ENCODE results near the gene OR2A7. TPM values are rescaled to one million over a fixed set of nuclear protein-coding genes. Genes with fewer than 3 reads are reported as not detected.
"Not testable (repeated sequence)": the region's sequence is repeated elsewhere in the genome, so short reads cannot be mapped to it uniquely, and the experiment has no call there.

Gene OR2A7
- total and polyA plus RNA-seq, 2 donors (not counting 1 experiment from before 2014, with no cell fraction given) = 0.39 to 0.50 TPM

- Histone ChIP-seq H2AFZ (ENCODE audit: low read length) (no peak overlapping the region), H3K4me2 (ENCODE audit: extremely low read depth, insufficient read depth, low read length) (no peak overlapping the region), H4K20me1 (ENCODE audit: control insufficient read depth, extremely low read depth, insufficient read depth, low read length) (no peaks in the 10 kb centered on the region), H3K27me3 (ENCODE audit: control insufficient read depth, insufficient read depth, low read length) (no peaks in the 10 kb centered on the region), H3K4me3 (replicated peaks in 1 of 4; ENCODE audit: control extremely low read depth in 1 of 4, insufficient read depth in 1 of 4, low read depth in 3 of 4, low read length in 4 of 4) (no peak overlapping the region), H3K79me2 (ENCODE audit: control insufficient read depth, insufficient read depth, low read length) (no peaks in the 10 kb centered on the region), H3K9me3 (ENCODE audit: control insufficient read depth, insufficient read depth, low read depth, low read length) (no peaks in the 10 kb centered on the region), H3K9ac (ENCODE audit: insufficient read depth, low read length) (no peak overlapping the region), H3K4me1 (ENCODE audit: control insufficient read depth, extremely low read depth, insufficient read depth, low read length) (no peaks in the 10 kb centered on the region), H3K27ac (ENCODE audit: insufficient read depth, low read length) (no peak overlapping the region), H3K36me3 (ENCODE audit: control insufficient read depth, insufficient read depth, low read length) (no peaks in the 10 kb centered on the region)
- TF ChIP-seq CTCF (conservative IDR thresholded peaks at IDR 0.05 in 1 of 2, IDR thresholded peaks at IDR 0.05 in 1 of 2; ENCODE audit: low read depth in 1 of 2, low read length in 2 of 2) (no peak), EZH2 (IDR thresholded peaks at IDR 0.05; ENCODE audit: low read length, missing control alignments) (no peak)
- peak in 1 of 2 donors; percentile 75 for DNase-seq (ENCODE audit: low read depth in 2 of 2)
Observed at GRCh38 chr7:144256112-144256511, 8.5 kb downstream of the OR2A7 start.

- Histone ChIP-seq H3K27me3 (ENCODE audit: control insufficient read depth, insufficient read depth, low read length) (no peaks in the 10 kb centered on the region), H3K79me2 (ENCODE audit: control insufficient read depth, insufficient read depth, low read length) (no peaks in the 10 kb centered on the region), H4K20me1 (ENCODE audit: control insufficient read depth, extremely low read depth, insufficient read depth, low read length) (no peaks in the 10 kb centered on the region), H3K4me3 (replicated peaks in 1 of 4; ENCODE audit: control extremely low read depth in 1 of 4, insufficient read depth in 1 of 4, low read depth in 3 of 4, low read length in 4 of 4) (no peak overlapping the region), H3K9me3 (ENCODE audit: control insufficient read depth, insufficient read depth, low read depth, low read length) (no peaks in the 10 kb centered on the region), H3K27ac (ENCODE audit: insufficient read depth, low read length) (no peak overlapping the region), H3K4me2 (ENCODE audit: extremely low read depth, insufficient read depth, low read length) (no peak overlapping the region), H2AFZ (ENCODE audit: low read length) (no peak overlapping the region), H3K9ac (ENCODE audit: insufficient read depth, low read length) (no peak overlapping the region), H3K4me1 (ENCODE audit: control insufficient read depth, extremely low read depth, insufficient read depth, low read length) (no peaks in the 10 kb centered on the region), H3K36me3 (ENCODE audit: control insufficient read depth, insufficient read depth, low read length) (no peaks in the 10 kb centered on the region)
- DNase-seq (ENCODE audit: low read depth in 2 of 2) = no peak
- TF ChIP-seq CTCF (conservative IDR thresholded peaks at IDR 0.05 in 1 of 2, IDR thresholded peaks at IDR 0.05 in 1 of 2; ENCODE audit: low read depth in 1 of 2, low read length in 2 of 2) (no peak), EZH2 (IDR thresholded peaks at IDR 0.05; ENCODE audit: low read length, missing control alignments) (no peak)
Observed at GRCh38 chr7:144255471-144255897, 9.1 kb downstream of the OR2A7 start.

GRCh38 chr7:144252307-144252706 lies 12.3 kb downstream of the OR2A7 start:
- DNase-seq (ENCODE audit: low read depth in 2 of 2); H4K20me1 ChIP-seq (ENCODE audit: control insufficient read depth, extremely low read depth, insufficient read depth, low read length); H3K4me2 ChIP-seq (ENCODE audit: extremely low read depth, insufficient read depth, low read length); H3K9ac ChIP-seq (ENCODE audit: insufficient read depth, low read length); H2AFZ ChIP-seq (ENCODE audit: low read length); H3K4me1 ChIP-seq (ENCODE audit: control insufficient read depth, extremely low read depth, insufficient read depth, low read length); H3K27me3 ChIP-seq (ENCODE audit: control insufficient read depth, insufficient read depth, low read length); H3K27ac ChIP-seq (ENCODE audit: insufficient read depth, low read length); H3K36me3 ChIP-seq (ENCODE audit: control insufficient read depth, insufficient read depth, low read length); H3K79me2 ChIP-seq (ENCODE audit: control insufficient read depth, insufficient read depth, low read length); H3K4me3 ChIP-seq (replicated peaks in 1 of 4; ENCODE audit: control extremely low read depth in 1 of 4, insufficient read depth in 1 of 4, low read depth in 3 of 4, low read length in 4 of 4); H3K9me3 ChIP-seq (ENCODE audit: control insufficient read depth, insufficient read depth, low read depth, low read length): not testable (repeated sequence)

GRCh38 chr7:144247674-144248330 lies 16.8 kb downstream of the OR2A7 start:
- not testable (repeated sequence) for DNase-seq (ENCODE audit: low read depth in 2 of 2); H3K27me3 ChIP-seq (ENCODE audit: control insufficient read depth, insufficient read depth, low read length); H3K4me2 ChIP-seq (ENCODE audit: extremely low read depth, insufficient read depth, low read length); H3K4me3 ChIP-seq (replicated peaks in 1 of 4; ENCODE audit: control extremely low read depth in 1 of 4, insufficient read depth in 1 of 4, low read depth in 3 of 4, low read length in 4 of 4); H3K9ac ChIP-seq (ENCODE audit: insufficient read depth, low read length); H2AFZ ChIP-seq (ENCODE audit: low read length); H3K9me3 ChIP-seq (ENCODE audit: control insufficient read depth, insufficient read depth, low read depth, low read length); H3K36me3 ChIP-seq (ENCODE audit: control insufficient read depth, insufficient read depth, low read length); H4K20me1 ChIP-seq (ENCODE audit: control insufficient read depth, extremely low read depth, insufficient read depth, low read length); H3K27ac ChIP-seq (ENCODE audit: insufficient read depth, low read length); H3K4me1 ChIP-seq (ENCODE audit: control insufficient read depth, extremely low read depth, insufficient read depth, low read length); H3K79me2 ChIP-seq (ENCODE audit: control insufficient read depth, insufficient read depth, low read length)

- H2AFZ ChIP-seq (ENCODE audit: low read length); H3K36me3 ChIP-seq (ENCODE audit: control insufficient read depth, insufficient read depth, low read length); DNase-seq (ENCODE audit: low read depth in 2 of 2): not testable (repeated sequence)
Observed at GRCh38 chr7:144246967-144247366, 17.6 kb downstream of the OR2A7 start.

More at GRCh38 chr7:144246967-144247366, 17.6 kb downstream of the OR2A7 start:
- H3K4me2 ChIP-seq (ENCODE audit: extremely low read depth, insufficient read depth, low read length); H3K27me3 ChIP-seq (ENCODE audit: control insufficient read depth, insufficient read depth, low read length); H3K9ac ChIP-seq (ENCODE audit: insufficient read depth, low read length); H3K79me2 ChIP-seq (ENCODE audit: control insufficient read depth, insufficient read depth, low read length); H3K4me1 ChIP-seq (ENCODE audit: control insufficient read depth, extremely low read depth, insufficient read depth, low read length); H3K9me3 ChIP-seq (ENCODE audit: control insufficient read depth, insufficient read depth, low read depth, low read length); H4K20me1 ChIP-seq (ENCODE audit: control insufficient read depth, extremely low read depth, insufficient read depth, low read length); H3K27ac ChIP-seq (ENCODE audit: insufficient read depth, low read length); H3K4me3 ChIP-seq (replicated peaks in 1 of 4; ENCODE audit: control extremely low read depth in 1 of 4, insufficient read depth in 1 of 4, low read depth in 3 of 4, low read length in 4 of 4): not testable (repeated sequence)
